Prostate gland (tissue), 2 donors: Measurements from ENCODE around the gene SELENOM. TPM values are rescaled to one million over a fixed set of nuclear protein-coding genes. Genes with fewer than 3 reads are reported as not detected.
A peak's percentile ranks its signal among the peaks of the same experiment; 100 is the strongest.
"Not testable (repeated sequence)": the region's sequence is repeated elsewhere in the genome, so short reads cannot be mapped to it uniquely, and the experiment has no call there.

Source experiments
- DNase-seq: peaks from one replicate; pipeline ENCODE4 v3.0.0-alpha.2; 2019; ENCODE audit warnings: low spot score
- H3K27ac ChIP-seq, 2 donors: fragments of 200-600 bp; sonication (generic); 2 replicates each; pipeline ENCODE4 v1.5.1; 2017 to 2019
- H3K27me3 ChIP-seq: fragments of 200-600 bp; sonication (generic); replicated peaks from 2 replicates; pipeline ENCODE4 v1.5.1; 2019; ENCODE audit not compliant: insufficient read depth
- H3K36me3 ChIP-seq, 2 donors: fragments of 200-600 bp; sonication (generic); 1 replicate in 1 of 2; 2 replicates in 1 of 2; pipeline versions ENCODE4 v1.5.1 to v1.8.1; 2017 to 2019
- H3K4me1 ChIP-seq: fragments of 200-600 bp; sonication (generic); replicated peaks from 2 replicates; pipeline ENCODE4 v1.5.1; 2019
- H3K4me3 ChIP-seq, 2 donors: fragments of 200-600 bp; sonication (generic); 2 replicates each; pipeline ENCODE4 v1.5.1; 2017 to 2019
- H3K9me3 ChIP-seq: fragments of 200-600 bp; sonication (generic); 2 replicates; pipeline ENCODE4 v1.5.1; 2017
- POLR2A ChIP-seq: fragments of 450-650 bp; IDR thresholded peaks from one replicate; pipeline ENCODE4 v1.6.1; 2016; ENCODE audit warnings: antibody characterized with exemption, mild to moderate bottlenecking
- POLR2AphosphoS5 ChIP-seq: sonication (generic); formaldehyde crosslinking; IDR thresholded peaks from one replicate; pipeline ENCODE4 v1.6.1; 2017; ENCODE audit warnings: antibody characterized with exemption
- WGBS: methylation state at CpG from one replicate; pipeline ENCODE4 v1.1.5; 2018; 5-methylcytosine and 5-hydroxymethylcytosine counted together
- intact Hi-C: fragments of 100-400 bp; cut with DNase I; formaldehyde crosslinking; loops from one replicate; pipeline ENCODE4 v1.14.2; 2022
- total RNA-seq, 2 donors: library from RNA; depleted of rRNA; stranded (reverse); fragments of >200 nt; gene quantifications; one replicate each; pipeline ENCODE4 v1.1.0, GENCODE V29; 2016
- TF ChIP-seq, protein P1 (sequence below), 4 experiments: fragments of 200-600 bp in 2 of 4; fragments of 450-650 bp in 2 of 4; sonication (generic) in 2 of 4; IDR thresholded peaks; 1 replicate in 3 of 4; 2 replicates in 1 of 4; pipeline ENCODE4 v1.5.1; 2016 to 2019; ENCODE audit warnings: antibody characterized with exemption in 4 of 4, mild to moderate bottlenecking in 2 of 4, moderate library complexity in 2 of 4

SELENOM gene
- total RNA-seq, 2 donors from 2014 or later, result 382 to 434 TPM

DNA sequence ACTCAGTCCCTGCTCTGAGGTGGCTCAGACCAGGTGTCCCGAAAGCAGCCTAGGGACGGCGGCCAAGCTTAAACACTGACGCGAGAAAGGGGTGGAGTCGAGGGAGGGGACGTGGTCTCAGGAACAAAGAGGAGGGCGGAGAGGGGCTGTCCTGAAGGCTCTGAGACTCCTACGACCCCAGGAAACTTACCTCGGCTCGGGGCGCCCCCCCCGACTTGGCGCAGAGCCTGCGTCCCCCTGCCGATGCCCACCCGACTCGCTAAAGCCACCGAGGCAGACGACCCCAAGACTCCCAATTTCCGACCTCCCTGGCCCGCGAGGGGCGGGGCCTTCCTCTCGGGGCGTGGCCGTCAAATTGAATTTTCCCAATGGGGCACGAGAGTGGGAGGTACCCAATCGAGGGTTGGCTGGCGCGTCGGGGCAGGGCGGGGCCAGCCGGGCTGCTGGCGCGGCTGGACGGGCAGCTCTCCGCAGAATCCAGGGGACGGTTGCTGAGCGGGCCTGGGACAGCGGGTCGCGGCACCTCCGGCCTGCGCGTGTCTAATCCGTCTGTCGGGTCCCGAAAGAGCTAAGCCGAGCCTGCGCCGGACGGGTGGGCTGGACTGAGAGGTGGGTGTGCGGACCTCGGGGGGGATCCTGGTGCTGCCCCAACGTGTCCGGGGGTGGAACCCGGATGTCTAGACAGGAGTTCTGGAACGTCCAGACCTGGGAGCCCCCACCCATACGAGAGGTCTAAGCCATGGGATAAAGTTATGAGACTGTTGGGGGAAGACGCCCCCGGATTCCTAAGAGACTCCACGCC lies 26.3 kb downstream of the SELENOM start, which contains the start of gene SMTN:
TSS of gene SMTN (plus strand) at position 471 of the 802 bp plus-strand sequence. CDS start 1,941 bp downstream, outside the sequence.
- DNase-seq, result peak; percentile 94
- Histone ChIP-seq H3K36me3 (no peaks in the 10 kb centered on the region), H3K27ac (peak within 1 kb of the TSS; percentile 90), H3K4me1 (peaks cover 11% of the 10 kb centered on the region), H3K9me3 (no peaks in the 10 kb centered on the region), H3K27me3 (no peaks in the 10 kb centered on the region), H3K4me3 (peak within 1 kb of the TSS; percentile 61 to 69)
- under 1% methylated on average over 49 of the region's 63 CpGs for WGBS
- TF ChIP-seq, protein P1, sequence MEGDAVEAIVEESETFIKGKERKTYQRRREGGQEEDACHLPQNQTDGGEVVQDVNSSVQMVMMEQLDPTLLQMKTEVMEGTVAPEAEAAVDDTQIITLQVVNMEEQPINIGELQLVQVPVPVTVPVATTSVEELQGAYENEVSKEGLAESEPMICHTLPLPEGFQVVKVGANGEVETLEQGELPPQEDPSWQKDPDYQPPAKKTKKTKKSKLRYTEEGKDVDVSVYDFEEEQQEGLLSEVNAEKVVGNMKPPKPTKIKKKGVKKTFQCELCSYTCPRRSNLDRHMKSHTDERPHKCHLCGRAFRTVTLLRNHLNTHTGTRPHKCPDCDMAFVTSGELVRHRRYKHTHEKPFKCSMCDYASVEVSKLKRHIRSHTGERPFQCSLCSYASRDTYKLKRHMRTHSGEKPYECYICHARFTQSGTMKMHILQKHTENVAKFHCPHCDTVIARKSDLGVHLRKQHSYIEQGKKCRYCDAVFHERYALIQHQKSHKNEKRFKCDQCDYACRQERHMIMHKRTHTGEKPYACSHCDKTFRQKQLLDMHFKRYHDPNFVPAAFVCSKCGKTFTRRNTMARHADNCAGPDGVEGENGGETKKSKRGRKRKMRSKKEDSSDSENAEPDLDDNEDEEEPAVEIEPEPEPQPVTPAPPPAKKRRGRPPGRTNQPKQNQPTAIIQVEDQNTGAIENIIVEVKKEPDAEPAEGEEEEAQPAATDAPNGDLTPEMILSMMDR (IDR thresholded peaks at IDR 0.05), result peak in 2 of 4 experiments; percentile 20 to 26
- TF ChIP-seq POLR2AphosphoS5, result peak; percentile 98
- peak; percentile 100 for TF ChIP-seq POLR2A
- intact Hi-C loops, result loop anchor here (2.0 kb wide), 2 partner anchors 112 to 132 kb away; partner anchors contain the start of genes MORC2 and TUG1

DNA sequence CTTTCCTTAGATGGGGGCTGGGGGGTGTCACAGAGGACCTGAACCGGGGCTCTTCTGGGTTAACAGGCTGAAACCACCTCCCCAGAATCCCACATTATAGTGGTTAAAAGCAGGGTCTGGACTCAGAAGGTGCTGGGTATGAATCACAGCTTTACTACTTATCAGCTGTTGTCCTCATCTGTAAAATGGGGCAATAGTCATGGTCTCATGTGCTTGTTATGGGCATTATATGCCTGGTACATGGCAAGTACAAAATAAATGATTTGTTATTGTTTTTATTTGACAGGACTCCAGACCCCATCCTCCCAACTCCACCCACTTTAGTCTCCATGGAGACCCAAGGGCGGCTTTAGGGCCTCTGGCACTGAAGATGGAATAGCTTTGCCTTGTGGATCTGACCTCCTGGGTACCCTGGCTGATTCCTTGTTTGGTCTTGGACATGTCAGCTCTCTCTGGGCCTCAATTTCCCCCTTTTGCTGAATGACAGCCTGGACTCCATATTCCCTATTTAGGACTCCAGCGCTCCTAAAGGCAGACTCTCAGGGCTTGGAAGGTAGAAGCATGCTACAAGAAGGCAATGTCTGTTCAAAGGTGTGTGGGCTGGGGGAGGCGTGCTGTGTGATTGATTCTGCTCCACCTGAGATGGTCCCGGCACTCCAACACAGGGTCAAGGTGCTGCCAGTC lies 27.1 kb downstream of the SELENOM start:
- DNase-seq, result no peak
- 34% methylated on average over 5 of the region's 5 CpGs for WGBS
- Histone ChIP-seq H3K27me3 (no peaks in the 10 kb centered on the region), H3K4me3 (peak overlapping the region; percentile 61 to 69), H3K9me3 (no peaks in the 10 kb centered on the region), H3K27ac (peak overlapping the region; percentile 90), H3K4me1 (peaks cover 11% of the 10 kb centered on the region), H3K36me3 (no peaks in the 10 kb centered on the region)
- peak; percentile 7 for TF ChIP-seq POLR2A
- TF ChIP-seq, protein P1 (IDR thresholded peaks at IDR 0.05), result no peak
- intact Hi-C loops, result loop anchor here (2.0 kb wide), 2 partner anchors 112 to 132 kb away; partner anchors contain the start of genes MORC2 and TUG1

DNA sequence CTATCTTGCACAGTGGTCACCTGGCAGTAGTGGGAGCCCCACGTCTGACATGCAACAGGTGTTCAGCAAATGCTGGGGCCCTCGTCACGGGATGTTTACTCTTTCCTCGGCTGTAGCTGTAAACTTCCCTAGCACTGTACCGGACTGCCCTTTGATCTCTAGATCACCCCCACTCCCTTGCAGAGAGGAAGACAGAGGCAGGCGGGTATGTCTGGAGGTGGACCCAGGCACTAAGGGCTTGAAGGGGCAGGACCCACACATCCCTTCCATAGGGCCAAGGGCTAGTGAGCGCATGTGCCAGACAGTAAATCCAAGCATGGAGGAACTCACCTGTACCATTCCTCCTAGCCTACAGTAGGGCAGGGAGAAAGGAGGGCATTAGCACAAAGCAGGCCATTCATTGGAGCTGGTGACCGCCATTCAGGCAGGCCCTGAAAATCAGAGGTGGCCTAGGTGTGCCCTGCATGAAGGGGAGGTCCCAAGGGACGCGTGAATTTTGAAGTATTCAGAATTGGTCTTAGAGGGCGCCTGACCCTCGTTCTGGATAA lies 28.2 kb downstream of the SELENOM start:
- Histone ChIP-seq H3K27me3 (no peaks in the 10 kb centered on the region), H3K4me1 (peaks cover 11% of the 10 kb centered on the region), H3K9me3 (no peaks in the 10 kb centered on the region), H3K4me3 (no peak overlapping the region), H3K36me3 (no peaks in the 10 kb centered on the region), H3K27ac (no peak overlapping the region)
- TF ChIP-seq, protein P1 (IDR thresholded peaks at IDR 0.05), result no peak
- TF ChIP-seq POLR2AphosphoS5 (no peak), POLR2A (no peak)
- intact Hi-C loops, result no loop called here
- 84% methylated on average over 12 of the region's 12 CpGs for WGBS
- no peak for DNase-seq

DNA sequence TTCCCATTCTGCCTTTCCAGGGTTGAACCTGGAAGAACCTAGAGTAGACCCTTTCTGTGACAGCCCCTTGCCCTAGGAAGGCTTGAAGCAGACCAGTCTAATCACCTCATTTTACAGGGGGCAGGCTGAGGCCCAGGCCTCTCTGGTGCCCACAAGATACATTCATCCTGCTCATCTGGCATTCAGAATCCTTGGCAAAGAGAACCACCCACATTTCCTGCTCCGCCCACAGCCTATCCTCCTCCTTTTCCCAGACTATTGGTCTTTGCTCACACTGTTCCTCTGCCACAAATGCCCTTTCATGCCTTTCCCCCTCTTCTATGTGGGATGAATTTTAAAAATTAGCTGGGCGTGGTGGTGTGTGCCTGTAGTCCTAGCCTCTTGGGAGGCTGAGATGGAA lies 29.0 kb downstream of the SELENOM start:
- H3K9me3 ChIP-seq, DNase-seq, intact Hi-C loops: not testable (repeated sequence)

DNA sequence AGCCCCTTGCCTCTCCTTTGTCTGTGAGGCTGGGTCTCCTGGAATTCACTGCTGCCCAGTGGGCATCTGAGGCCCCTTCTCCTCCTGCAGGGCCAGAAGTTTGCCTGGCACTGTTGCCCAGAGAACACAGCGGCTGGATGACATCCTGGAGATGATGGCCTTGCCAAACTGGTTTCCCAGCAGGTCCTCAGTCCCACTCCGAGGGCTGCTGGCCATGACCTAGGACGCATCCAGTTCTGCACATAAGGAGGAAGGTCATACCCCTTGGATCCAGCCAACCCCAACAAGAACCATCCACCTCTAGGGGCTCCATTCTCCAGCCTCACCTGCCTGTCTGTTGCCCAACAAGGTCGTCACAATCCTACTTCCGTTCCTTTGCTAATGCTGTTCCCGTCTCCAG lies 29.7 kb downstream of the SELENOM start:
- no peak overlapping the region for H3K27ac ChIP-seq

More for the DNA sequence above, 29.0 kb downstream of the SELENOM start:
- H3K36me3 ChIP-seq, H3K27ac ChIP-seq, H3K4me3 ChIP-seq, H3K27me3 ChIP-seq: not testable (repeated sequence)
- peaks cover 11% of the 10 kb centered on the region for H3K4me1 ChIP-seq
- WGBS, result 93% methylated on average over 2 of the region's 2 CpGs

More for the DNA sequence above, 29.7 kb downstream of the SELENOM start:
- DNase-seq, result no peak
- intact Hi-C loops, result no loop called here
- whole genome bisulfite sequencing, result 79% methylated on average over 6 of the region's 6 CpGs
- Histone ChIP-seq H3K27me3 (no peaks in the 10 kb centered on the region), H3K4me3 (no peak overlapping the region), H3K9me3 (no peaks in the 10 kb centered on the region), H3K4me1 (peaks cover 9% of the 10 kb centered on the region), H3K36me3 (no peaks in the 10 kb centered on the region)
- TF ChIP-seq, protein P1 (IDR thresholded peaks at IDR 0.05), result no peak
- TF ChIP-seq POLR2AphosphoS5, result no peak
- TF ChIP-seq POLR2A, result no peak
